Prostate gland (tissue), 2 donors: Measurements from ENCODE around the gene BCL3.
"Not testable (repeated sequence)": the region's sequence is repeated elsewhere in the genome, so short reads cannot be mapped to it uniquely, and the experiment has no call there.

ENCODE experiments used
- POLR2A ChIP-seq: fragments of 450-650 bp; IDR thresholded peaks from one replicate; pipeline ENCODE4 v1.6.1; 2016; ENCODE audit warnings: antibody characterized with exemption, mild to moderate bottlenecking
- TF ChIP-seq, protein P1 (sequence below), 4 experiments: fragments of 200-600 bp in 2 of 4; fragments of 450-650 bp in 2 of 4; sonication (generic) in 2 of 4; IDR thresholded peaks; 1 replicate in 3 of 4; 2 replicates in 1 of 4; pipeline ENCODE4 v1.5.1; 2016 to 2019; ENCODE audit warnings: antibody characterized with exemption in 4 of 4, mild to moderate bottlenecking in 2 of 4, moderate library complexity in 2 of 4

- TF ChIP-seq, protein P1, sequence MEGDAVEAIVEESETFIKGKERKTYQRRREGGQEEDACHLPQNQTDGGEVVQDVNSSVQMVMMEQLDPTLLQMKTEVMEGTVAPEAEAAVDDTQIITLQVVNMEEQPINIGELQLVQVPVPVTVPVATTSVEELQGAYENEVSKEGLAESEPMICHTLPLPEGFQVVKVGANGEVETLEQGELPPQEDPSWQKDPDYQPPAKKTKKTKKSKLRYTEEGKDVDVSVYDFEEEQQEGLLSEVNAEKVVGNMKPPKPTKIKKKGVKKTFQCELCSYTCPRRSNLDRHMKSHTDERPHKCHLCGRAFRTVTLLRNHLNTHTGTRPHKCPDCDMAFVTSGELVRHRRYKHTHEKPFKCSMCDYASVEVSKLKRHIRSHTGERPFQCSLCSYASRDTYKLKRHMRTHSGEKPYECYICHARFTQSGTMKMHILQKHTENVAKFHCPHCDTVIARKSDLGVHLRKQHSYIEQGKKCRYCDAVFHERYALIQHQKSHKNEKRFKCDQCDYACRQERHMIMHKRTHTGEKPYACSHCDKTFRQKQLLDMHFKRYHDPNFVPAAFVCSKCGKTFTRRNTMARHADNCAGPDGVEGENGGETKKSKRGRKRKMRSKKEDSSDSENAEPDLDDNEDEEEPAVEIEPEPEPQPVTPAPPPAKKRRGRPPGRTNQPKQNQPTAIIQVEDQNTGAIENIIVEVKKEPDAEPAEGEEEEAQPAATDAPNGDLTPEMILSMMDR (IDR thresholded peaks at IDR 0.05): not testable (repeated sequence)
- not testable (repeated sequence) for TF ChIP-seq POLR2A
These were observed 23.6 kb downstream of the BCL3 start for GRCh38 chr19:44772144-44772543.
